HG03521 (cell line): ENCODE measurements around the gene MYADML2.

Experiments
- ATAC-seq: cut with Tn5 transposase; IDR thresholded peaks from one replicate; pipeline ENCODE4 v1.9.1; 2021; ENCODE audit warnings: mild to moderate bottlenecking, moderate library complexity; ENCODE audit not compliant: unreplicated experiment

MYADML2 gene

DNA sequence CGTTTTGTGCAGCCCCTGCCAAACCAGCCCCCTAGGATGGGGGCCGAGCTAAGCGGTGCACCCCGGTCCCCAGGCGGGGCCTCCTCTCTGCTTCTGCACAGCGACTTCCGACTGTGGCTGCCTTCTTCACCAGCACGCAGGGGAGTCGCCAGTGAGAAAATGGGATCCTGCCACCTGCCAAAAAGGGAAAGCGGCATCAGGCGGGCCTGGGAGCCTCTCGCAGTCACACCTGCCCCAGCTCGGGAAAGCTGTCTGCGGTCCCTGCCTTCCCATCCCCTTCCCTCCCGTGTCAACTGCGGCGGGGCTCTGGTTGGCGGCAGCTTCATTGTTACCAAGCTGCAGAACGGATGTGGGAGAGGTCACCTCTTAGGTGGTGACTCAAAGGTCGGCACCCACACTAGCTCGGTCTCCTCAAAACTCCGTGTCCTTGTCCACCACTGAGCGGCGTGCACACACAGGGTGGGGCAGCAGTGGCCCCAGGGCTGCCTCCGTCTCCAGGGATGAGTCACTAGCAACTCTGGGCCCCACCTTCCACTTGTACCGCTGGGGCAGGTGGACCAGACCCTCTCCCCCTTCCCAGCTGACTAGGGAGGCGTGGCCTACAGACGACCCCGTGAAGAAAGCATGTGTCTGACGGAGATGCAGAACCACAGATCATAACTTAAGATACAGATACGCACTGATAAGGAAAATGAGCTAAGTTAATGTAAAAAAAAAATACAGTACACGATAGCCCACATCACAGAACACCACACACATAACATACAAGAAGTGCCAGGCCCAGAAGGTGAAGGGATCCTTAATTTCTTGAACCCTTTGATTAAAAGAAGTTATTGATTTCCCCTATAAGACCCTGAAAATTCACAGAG lies 34.4 kb downstream of the MYADML2 start:
- ATAC-seq, result no peak

DNA sequence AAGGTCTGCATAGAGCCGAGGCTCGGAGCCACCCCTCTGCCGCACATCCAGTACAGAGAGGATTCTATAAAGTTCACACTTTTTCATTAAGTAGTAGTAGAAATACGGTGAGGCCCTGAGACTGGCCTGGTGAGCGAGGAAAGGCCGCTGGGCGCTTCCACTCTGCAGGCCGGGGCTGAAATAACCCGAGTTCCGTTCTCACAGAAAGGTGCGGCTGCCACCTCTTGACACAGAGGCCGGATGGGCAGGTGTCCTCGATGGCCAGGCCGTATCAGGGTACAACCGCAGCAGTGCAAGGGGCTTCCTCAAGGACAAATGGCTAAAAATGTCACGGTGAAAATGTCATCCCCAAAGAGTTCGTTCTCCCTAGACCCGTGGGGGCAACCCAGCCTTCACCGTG lies 35.1 kb downstream of the MYADML2 start:
- no peak for ATAC-seq

DNA sequence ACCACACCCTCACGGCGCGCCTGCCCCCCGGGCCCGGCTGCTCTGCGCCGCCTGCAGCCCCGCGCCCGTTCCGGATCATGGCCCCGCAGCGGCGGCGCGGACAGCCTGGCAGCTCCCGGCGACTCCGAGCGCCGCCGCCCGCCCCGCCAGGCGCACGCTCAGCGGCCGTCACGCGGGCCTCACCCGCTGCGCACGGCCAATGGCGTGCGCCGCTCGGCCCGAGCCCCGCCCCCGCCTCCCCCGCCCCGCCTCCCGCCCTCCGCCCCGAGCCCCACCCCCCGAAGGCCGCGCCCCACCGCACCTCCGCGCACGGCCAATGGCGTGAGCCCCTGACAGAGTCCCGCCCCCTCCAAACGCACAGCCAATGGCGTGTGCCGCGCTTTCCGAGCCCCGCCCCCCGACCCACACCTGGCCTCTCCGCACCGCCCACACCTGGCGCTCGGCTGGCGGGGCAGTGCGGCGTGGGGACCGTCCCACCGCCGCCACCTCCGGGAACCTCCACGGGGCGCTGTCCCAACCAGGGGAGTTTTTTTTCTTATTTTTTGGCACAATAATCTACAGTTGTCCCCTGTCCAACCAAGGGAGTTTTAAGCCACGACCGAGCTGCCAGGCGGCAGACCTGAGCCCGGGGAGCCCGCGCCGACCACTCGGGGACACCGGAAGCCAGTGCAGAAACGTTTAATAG lies 35.6 kb downstream of the MYADML2 start, which contains the start of gene PCYT2:
TSS of gene PCYT2 (minus strand) at position 123 of the 685 bp plus-strand sequence. CDS start at position 79, 44 bp downstream.
- ATAC-seq, result peak; percentile 72

DNA sequence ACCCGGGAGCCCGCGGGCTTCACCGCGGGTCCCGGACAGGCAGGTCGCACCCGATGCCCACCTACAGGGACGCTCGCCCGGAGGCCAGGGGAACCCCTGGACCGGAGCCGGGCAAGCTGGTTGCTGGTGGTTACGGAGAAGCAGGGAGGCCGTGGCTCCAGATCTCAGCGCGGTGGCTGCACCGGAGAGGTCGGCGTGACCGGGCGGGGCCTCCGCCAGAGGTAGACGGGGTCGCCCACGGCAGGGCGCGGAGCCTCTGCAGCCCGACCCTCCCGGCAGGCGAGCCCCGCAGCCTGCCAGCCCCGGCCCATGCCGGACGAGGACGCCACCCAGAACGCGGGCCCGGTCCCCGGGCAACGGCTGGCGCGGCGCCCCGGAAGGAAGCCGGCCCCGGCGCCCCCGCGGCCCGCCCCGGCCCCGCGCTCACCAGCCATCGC lies 36.2 kb downstream of the MYADML2 start:
- ATAC-seq, result peak; percentile 34

DNA sequence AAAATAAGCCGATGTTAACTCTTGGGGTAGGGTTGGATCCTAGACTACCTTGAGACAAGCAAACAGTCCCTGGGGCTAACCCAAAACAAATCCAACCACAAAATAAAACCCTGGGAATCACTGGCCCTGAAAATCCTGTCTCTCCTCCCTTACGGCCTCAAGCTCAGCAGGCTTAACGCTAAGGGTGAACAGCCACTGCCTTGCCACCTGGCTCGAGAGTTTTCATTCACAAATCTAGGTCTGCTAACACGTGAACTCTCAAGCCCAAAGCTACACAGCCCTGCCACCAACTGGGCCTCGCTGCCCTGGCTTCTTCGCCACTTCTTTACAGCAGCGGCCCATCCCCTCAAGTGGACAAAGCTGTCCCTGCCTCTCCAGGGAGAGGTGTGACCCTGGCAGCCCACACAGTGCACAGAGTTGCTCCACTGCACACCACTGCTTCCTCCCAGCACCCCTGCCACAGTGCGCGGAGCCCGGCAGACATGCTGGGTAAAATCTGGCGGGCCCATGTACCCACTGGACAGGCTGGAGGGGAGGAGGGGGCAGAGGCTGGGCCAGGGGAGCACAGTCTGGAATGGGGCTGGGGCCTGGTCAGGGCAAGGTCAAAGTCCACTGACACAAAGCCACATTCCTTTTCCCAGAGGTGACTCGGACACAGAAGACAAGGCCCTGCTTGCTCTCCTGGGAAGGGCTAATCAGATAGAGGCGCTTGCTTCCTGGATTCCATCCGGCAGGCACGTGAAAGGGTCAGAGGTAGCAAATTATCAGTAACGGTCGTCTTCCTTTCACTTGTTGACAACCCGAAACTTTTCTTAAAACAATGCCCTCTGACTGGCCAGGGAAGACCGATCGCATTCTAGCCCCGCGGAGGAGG lies 36.8 kb downstream of the MYADML2 start:
- ATAC-seq, result no peak

DNA sequence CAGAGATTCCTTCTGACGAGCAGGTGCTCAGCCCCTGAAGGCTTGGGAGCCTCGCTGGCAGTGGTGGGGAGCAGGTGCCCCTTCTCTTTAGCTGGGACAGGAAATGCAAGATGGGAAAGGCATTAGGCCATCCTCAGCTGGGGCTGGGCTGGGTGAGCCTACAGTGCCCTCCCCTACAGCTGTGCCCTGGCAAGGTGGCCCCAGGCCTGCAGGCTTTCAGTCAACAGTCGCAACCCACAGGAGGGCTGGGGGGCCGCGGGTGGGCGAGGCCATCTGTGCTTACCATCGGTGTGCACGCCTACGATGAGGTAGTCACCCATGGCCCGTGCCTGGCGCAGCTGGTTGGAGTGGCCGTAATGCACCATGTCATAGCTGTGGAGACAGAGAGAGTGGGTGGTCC lies 37.8 kb downstream of the MYADML2 start:
- ATAC-seq, result no peak

DNA sequence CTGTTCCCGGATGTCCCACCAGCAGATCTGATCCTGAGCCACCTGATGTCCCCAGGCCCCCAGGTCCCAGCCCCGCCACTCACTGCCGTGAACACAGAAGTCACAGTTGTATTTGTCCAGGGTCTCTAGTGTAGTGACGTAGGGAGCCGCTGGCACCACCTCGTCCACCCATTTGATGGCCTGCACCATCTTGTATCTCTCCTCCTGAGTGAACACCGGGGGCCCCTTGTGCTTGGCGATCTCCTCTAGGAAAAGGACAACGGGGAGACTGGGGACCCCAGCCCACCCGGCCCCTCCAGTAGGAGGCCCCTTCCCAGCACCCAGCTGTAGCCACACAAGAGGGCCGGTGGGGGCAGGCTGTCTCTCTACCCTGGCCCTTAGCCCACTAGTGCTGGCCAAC lies 38.2 kb downstream of the MYADML2 start:
- ATAC-seq, result no peak

DNA sequence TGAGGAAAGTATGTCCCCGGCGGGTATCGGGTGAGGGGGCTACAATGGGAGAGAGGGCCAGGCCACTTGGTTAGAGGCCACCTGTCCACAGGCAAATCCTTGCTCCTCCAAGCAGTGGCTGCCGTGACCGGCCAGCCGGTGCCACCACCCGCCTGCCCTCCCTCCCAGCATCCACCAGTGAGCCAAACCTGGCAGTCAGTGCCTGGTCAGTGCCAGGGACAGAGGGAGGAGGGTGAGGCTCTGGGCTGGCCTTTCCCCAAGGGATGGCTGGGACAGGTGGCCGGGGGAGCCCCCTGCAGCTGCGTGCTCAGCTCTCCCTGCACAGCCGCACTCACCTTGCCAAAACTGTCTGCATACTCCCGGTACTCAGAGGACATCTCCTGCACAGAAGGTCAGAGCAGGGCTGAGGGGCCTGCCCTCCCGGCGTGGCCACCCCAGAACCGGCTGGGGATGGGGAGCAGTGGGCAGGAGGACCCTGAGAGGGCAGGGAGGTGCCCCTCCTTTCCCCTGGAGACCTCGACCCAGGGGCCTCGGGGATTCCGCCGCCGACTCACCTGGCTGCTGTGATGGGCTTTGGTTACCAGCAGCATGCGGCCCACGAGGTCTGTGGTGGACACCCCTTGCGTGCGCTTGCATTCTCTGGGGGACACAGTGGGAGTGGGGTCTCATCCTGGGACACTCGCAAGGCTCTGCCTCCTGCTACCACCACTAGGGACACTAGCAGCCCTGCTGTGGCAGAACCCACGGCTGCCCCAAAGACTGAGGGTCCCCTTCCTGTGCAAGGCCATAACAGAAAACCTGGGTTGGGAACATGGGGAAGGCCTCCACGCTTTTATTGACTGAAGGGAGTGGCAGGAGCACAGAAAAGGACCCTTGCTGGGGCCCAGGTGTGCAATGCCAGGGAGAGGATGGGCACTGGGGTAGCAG lies 39.6 kb downstream of the MYADML2 start:
- ATAC-seq, result no peak

DNA sequence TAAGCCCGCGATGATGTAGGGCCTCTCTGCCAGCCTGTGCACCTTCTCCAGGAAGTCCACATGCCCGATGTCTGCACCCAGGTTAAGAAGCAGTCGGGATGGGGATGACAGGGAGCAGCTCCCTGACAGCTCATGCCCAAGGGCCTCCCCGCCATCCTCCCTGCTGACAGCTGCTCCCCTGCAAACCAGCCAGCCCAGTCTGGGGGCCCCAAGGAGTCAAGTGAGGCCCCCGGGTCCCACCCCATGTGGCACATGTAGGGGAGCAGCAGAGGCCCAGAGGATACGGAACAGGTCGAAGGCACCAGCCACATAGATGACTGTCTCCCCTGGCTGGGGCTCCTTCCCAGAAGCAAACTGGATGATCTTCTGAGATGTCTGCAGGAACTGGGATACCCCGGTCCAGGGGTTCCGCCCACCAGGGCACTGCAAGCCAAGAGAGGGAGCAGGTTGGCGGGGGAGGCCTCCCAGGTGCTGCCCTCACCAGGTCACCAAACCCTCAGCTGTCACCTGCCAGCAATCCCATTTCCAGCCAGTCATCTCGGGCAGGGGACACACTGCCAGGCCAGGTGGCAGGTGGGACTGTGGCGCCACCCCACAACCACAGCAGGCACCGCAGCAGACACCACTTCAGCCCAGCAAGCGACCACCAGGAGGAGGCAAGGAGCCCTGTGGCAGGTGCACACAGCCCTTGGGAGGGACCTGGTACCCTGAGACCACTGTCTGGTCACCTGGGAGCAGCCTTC lies 40.4 kb downstream of the MYADML2 start:
- ATAC-seq, result no peak

DNA sequence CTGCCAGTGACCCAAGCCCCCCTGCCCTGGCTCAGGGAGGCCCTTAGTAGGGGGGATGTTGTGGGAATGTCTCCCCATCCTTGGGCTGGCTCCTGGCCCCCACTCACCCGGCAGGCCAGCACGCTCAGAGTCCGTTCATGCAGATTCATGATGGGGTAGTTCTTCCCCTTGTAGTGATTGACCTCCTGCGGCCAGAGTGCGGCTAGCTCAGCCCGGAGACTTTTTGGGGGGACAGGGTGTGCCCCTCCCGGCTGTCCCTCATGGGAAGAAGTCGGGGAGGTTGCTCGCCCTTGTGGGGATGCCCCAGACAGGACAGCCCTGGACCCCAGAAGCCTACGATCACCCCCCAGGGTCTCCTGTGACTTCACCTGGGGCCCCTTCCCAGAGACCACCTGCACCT lies 41.0 kb downstream of the MYADML2 start:
- ATAC-seq, result no peak

DNA sequence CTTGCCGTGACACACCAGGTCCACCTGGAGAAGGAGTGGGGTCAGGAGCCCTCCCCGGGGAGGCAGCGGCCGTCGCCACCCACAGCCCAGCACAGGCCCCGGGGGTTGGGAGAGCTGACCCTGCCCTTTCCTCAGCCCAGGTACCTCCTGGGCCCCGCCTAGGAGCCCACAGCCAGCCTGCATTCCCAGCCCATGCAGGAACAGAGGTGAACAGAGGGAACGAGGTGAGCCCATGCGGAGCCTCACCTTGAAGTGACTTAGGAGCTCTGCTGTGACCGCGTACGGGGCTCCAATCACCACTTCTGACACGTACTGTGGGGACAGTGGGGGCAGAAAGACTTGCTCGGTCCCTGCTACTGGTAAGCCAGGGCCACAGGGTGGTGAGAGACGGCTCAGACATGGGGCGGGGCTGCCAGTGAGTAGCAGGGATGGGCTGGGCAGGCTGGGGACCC lies 41.6 kb downstream of the MYADML2 start:
- no peak for ATAC-seq

DNA sequence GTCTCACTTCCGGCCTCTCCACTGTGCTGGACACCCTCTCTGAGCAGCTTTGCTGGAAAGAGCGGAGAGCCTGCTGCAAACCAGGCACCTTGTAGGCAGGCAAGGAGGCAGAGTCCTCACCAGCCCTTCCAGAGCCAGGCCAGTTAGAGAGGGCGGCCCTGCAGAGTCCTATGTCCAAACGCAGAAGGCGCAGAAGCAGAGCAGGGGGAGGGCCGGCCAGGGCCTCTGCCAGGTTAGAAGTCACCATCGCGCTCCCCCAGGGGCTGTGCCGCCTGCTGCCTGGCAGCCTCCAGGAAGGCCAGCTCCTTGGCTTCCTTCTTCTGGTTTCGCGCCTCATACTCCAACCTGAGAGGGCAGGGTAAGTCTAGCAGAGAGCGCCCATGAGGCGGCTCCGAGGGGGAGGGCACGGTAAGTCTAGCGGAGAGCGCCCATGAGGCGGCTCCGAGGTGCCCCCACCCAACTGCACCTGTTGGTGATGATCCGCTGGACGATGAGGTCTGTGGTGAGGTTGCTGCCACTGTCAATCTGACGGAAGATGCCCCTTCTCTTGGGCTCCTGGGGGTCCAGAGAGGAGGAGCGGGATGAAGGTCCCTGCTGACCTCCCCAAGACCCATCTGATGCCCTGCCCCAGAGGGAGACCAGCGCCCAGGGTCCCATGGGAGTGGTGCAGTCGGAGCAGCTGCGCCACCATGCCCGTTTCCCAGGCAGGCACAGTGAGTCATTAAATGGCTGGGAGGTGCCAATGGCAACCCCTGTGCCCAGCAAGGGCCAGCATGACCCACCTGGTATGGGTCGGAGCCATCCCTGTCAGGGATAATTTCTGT lies 42.2 kb downstream of the MYADML2 start:
- no peak for ATAC-seq

DNA sequence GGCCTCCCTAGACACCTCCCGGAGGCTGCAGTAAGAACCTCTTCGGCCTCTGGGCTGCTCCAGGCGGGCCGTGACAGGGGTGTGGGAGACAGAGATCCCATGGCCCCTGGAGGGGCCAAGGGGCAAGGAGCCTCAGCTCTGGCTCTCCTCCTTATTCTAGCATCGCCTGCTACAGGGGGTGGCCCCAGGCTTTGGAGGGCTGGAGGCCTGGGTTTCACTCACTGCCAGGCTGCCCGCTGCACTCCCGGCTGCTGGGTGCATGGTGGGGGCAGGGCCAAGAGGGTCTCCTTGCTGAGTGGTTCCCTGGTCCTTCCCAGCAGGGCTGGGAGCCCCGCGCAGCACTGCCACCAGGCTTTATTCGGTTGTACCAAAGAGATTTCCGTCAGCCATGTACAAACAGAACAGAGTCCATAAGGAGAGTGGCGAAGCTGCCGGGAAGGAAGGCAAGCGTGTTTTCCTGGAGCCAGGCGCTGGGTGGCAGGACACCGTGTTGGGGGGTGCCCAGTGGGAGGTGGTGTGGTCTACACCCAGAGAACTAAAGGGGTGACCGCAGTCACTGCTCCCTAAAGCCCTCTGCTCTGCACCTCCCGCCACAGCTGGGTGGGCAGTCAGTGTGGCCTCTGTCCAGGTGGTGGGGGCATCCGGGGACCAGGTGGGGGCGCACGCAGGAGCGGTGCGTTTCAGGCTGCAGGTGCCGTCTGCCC lies 43.0 kb downstream of the MYADML2 start:
- no peak for ATAC-seq

DNA sequence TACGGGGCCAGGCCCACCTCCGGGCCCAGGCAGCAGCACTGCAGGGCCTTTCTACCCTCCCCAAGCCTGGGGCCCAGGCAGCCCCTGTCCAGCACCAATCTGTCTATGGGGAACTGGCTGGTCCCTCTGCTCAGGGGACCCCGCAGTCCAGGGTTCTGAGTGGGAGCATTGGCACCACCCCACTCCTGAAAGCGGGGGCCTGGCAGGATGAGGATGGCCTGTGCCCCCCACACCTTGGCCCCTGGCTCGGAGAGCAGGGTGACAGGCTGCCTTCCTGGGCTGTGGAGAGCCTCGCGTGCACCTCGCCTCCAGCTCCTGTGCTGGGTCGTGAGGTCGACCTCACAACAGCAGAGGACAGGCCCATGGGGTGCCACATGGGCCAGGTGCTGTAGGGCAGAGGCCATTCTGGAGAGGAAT lies 43.6 kb downstream of the MYADML2 start:
- ATAC-seq, result no peak

DNA sequence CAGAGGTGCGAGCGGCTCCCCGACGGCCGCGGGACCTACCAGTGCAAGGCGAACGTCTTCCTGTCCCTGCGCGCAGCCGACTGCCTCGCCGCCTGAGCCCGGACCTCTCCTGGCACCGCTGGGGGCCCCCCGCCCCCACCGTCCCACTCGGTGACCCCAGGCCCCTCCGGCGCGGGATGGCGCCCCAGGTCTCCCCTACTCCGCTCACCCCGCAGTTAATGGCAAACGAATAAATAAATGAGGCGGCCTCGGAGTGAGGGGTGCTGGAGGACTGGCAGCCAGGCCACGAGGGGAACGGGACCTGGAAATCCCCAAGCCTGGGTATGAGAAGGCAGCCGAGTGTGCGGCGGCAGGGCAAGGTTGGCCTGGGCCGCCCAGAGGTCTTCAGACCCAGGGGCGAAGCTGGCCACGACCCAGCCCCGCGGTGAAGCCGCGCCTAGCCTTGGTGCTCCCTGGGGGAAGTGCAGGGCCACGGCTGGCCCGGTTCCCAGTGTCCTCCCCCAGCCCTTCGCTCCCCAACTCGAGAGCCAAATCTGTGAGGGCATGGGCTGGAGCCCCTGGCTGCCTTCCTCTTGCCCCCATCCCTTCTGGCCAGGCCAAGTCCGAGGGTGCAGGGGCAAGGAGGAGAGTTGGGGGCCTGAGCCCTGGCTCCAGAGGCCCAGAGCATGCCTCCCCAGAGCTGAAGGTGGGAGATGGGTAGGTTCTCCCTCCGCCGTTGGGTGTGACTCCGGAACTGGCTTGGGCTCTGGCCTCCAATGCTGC lies 44.2 kb downstream of the MYADML2 start:
- ATAC-seq, result no peak

DNA sequence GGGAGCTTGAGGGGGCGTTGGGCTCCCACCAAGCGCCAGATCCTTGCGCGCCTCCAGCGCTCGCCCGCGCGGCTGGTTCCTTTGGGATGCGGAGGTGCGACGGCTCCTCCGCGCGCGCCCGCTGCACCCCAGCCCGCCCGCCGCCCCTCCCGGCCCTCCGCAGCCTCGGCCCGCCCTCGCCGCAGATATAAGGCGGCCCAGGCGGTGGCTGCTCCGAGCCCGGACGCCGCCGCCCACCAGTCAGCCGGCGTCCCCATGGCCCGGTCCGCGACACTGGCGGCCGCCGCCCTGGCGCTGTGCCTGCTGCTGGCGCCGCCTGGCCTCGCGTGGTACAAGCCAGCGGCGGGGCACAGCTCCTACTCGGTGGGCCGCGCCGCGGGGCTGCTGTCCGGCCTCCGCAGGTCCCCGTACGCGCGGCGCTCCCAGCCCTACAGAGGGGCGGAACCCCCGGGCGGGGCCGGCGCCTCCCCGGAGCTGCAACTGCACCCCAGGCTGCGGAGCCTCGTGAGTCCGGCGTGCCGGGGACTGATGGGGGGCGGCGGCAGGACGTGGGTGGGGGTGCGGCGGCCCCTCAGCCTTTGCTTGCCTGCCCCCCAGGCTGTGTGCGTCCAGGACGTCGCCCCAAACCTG lies 44.9 kb downstream of the MYADML2 start, which contains the start of gene NPB:
TSS of gene NPB (plus strand) at position 216 of the 630 bp plus-strand sequence. CDS start at position 256, 40 bp downstream.
- ATAC-seq, result no peak
